Raji (cell line): ENCODE data around the gene MPEG1.
A peak's percentile ranks its signal among the peaks of the same experiment; 100 is the strongest.

Source experiments
- POLR2A ChIP-seq: IDR thresholded peaks from 2 replicates; pipeline ENCODE4 v1.6.1; 2011; ENCODE audit warnings: low read depth, low read length, control low read depth; ENCODE audit not compliant: insufficient read depth

MPEG1 gene

GRCh38 chr11:59172345-59173079 is 40.2 kb downstream of the MPEG1 start:
- TF ChIP-seq POLR2A, result peak; percentile 36; the same call in 1 of the 2 replicates

DNA sequence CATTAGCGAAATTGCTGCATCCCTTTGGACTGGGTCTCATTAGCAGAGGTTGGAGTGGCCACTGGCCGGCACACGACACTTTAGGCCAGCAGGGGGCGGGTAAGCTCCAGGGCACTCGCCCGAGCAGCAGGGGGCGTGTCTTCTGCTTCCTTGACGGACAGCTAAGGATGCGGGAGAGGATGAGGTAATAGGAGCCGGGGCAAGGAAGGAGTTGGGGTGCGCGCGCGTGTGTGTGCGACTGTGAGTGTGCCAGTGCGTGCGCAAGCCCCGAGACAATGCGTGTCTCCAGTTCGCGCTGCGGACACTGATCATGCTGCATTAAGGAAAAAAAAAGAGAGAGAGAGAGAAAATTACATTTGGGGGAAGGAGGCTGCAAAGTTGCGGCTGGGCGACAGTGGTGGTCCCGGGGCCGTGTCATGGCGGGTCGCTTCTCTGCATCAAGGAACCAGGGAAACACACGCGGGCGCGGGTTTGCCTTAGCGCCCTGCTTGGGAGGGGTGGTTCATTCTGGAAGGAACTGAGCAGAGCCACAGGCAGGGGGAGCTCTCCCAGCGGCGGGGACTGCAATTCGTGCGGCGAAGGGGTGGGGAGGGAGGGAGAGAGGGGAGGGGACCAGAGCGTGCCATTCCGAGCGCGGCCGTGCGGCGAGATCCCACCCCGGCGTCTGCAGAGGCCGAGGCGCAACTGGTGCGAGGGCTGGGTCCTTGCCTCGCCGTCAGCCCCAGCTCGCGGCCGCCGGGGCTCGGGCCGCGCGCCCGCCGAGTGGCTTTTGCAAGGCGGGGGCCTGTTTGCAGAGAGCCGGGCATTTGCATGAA is 41.0 kb downstream of the MPEG1 start, which contains the start of gene DTX4:
DTX4 (plus strand) TSS at position 625 of the 815 bp plus-strand sequence. CDS start 464 bp downstream, outside the sequence.
- peak; percentile 61 for TF ChIP-seq POLR2A

DNA sequence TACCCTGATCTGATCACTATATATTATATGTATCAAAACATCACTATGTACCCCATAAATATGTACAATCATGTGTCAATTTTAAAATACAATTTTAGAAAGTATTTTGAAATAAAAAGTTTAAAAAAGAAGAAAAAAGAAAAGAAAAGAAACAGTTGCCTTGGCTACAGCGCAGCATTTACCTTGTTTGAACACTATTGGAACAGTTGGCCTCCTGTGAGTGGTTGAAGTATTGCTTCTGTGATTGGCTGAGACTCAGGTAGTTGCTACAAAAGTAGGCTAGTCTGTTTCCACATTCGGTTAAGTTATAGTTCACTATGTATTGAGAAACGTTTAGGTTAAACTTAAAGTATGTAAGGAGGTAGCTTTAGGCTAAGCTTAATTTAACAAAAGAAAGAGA is 48.7 kb downstream of the MPEG1 start:
- TF ChIP-seq POLR2A, result no peak
